ENCODE results near the gene CHST4. TPM values are rescaled to one million over a fixed set of nuclear protein-coding genes. Genes with fewer than 3 reads are reported as not detected.

The CHST4 gene
- total and polyA plus RNA-seq, 12 donors = 0.47 to 7.6 (median 1.9) TPM

DNA sequence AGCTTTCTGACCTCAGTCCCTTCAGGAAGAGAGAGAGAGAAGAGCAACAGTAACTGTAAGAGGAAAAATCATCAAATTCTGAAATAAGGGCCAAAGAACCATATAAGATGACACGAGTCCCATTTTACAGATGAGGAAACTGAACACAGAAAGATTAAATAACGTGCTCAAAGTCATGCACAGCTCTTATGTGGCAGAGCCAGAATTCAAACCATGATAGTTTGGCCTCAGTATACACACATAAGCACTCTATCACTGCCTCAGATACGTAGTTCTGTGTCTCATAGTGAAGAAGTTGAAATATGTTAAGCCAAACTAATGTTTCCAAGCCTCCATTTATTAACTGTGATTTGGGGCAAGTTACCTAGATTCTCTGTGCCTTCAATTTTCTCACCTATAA, 35.2 kb upstream of the CHST4 start:
- whole genome bisulfite sequencing, 4 donors = 65 to 67% (median 67%) methylated on average over 3 of the region's 3 CpGs
- Histone ChIP-seq H3K4me1 (replicated peaks in 1 of 2) (no peaks in the 10 kb centered on the region), H3K9me3 (replicated peaks in 1 of 3) (no peaks in the 10 kb centered on the region), H3K27ac (no peak overlapping the region), H3K36me3 (replicated peaks in 1 of 2) (no peaks in the 10 kb centered on the region), H3K4me3 (no peak overlapping the region), H3K27me3 (no peaks in the 10 kb centered on the region)
- TF ChIP-seq CTCF (IDR thresholded peaks at IDR 0.05) (no peak), POLR2A (IDR thresholded peaks at IDR 0.05) (no peak)
- no peak for DNase-seq
- intact Hi-C loops (cut with DNase I) = loop anchor here in 1 of 2 donors (5.0 kb wide), 1 partner anchor 34 kb away; no protein-coding TSS in a partner anchor

GRCh38 chr16:71492786-71493185, 33.4 kb upstream of the CHST4 start:
- no peak for DNase-seq
- no peaks in the 10 kb centered on the region for H3K36me3 ChIP-seq (replicated peaks in 1 of 2)
- H3K4me1 ChIP-seq (replicated peaks in 1 of 2) = no peaks in the 10 kb centered on the region
- H3K4me3 ChIP-seq = no peak overlapping the region
- H3K9me3 ChIP-seq (replicated peaks in 1 of 3) = no peaks in the 10 kb centered on the region
- no peaks in the 10 kb centered on the region for H3K27me3 ChIP-seq
- TF ChIP-seq POLR2A (IDR thresholded peaks at IDR 0.05) = no peak
- TF ChIP-seq CTCF (IDR thresholded peaks at IDR 0.05) = no peak
- no peak overlapping the region for H3K27ac ChIP-seq
- WGBS, 4 donors = 64 to 76% (median 74%) methylated on average over 2 of the region's 2 CpGs
- intact Hi-C loops (cut with DNase I) = loop anchor here in 1 of 2 donors (5.0 kb wide), 1 partner anchor 35 kb away; no protein-coding TSS in a partner anchor

GRCh38 chr16:71493213-71493612, 33.0 kb upstream of the CHST4 start:
- Histone ChIP-seq H3K4me3 (no peak overlapping the region), H3K27me3 (no peaks in the 10 kb centered on the region), H3K4me1 (replicated peaks in 1 of 2) (no peaks in the 10 kb centered on the region), H3K9me3 (replicated peaks in 1 of 3) (no peaks in the 10 kb centered on the region), H3K36me3 (replicated peaks in 1 of 2) (no peaks in the 10 kb centered on the region), H3K27ac (no peak overlapping the region)
- TF ChIP-seq CTCF (IDR thresholded peaks at IDR 0.05) = no peak
- TF ChIP-seq POLR2A (IDR thresholded peaks at IDR 0.05) = no peak
- intact Hi-C loops (cut with DNase I) = loop anchor here in 1 of 2 donors (5.0 kb wide), 1 partner anchor 36 kb away; no protein-coding TSS in a partner anchor
- WGBS, 4 donors = 61 to 79% (median 73%) methylated on average over 3 of the region's 3 CpGs
- no peak for DNase-seq

- H3K36me3 ChIP-seq (replicated peaks in 1 of 2) = no peaks in the 10 kb centered on the region
- no peaks in the 10 kb centered on the region for H3K4me1 ChIP-seq (replicated peaks in 1 of 2)
- H3K27me3 ChIP-seq = no peaks in the 10 kb centered on the region
- intact Hi-C loops (cut with DNase I) = no loop called here
- no peak overlapping the region for H3K4me3 ChIP-seq
- DNase-seq = no peak
- WGBS, 4 donors = 61 to 74% (median 69%) methylated on average over 3 of the region's 3 CpGs
- TF ChIP-seq POLR2A (IDR thresholded peaks at IDR 0.05) (no peak), CTCF (IDR thresholded peaks at IDR 0.05) (no peak)
- H3K9me3 ChIP-seq (replicated peaks in 1 of 3) = no peaks in the 10 kb centered on the region
- no peak overlapping the region for H3K27ac ChIP-seq
These were observed 28.2 kb upstream of the CHST4 start for GRCh38 chr16:71498031-71498430.
